ENCODE measurements around the gene DPPA3. TPM values are rescaled to one million over a fixed set of nuclear protein-coding genes. Genes with fewer than 3 reads are reported as not detected.
"Not testable (repeated sequence)": the region's sequence is repeated elsewhere in the genome, so short reads cannot be mapped to it uniquely, and the experiment has no call there.

DPPA3 gene
- total and polyA plus RNA-seq, 7 donors, result not detected

DNA sequence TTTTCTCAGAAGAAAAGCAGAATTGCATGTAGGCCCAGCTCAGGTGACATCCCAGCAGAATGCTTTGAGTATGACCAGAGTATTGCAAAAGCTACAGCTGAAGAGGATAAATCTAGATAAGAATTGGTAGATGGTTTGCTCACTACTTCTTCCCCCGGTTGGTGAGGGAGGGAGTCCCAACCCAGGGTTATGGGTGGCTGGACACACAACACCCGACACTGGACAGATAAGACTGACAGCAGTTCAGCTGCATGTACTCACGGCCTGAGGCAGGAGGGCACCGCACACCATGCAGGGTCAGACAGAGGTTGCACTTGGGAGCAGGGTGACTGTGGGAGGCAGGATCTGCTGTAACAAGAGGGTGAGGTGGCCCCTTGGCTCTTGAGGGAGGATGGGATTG, 37.6 kb downstream of the DPPA3 start:
- no peaks in the 10 kb centered on the region for H3K27me3 ChIP-seq
- WGBS, 2 donors, result 49 to 57% methylated on average over 4 of the region's 4 CpGs
- no peaks in the 10 kb centered on the region for H3K4me1 ChIP-seq
- H3K27ac ChIP-seq, result no peak overlapping the region
- no peaks in the 10 kb centered on the region for H3K36me3 ChIP-seq
- intact Hi-C loops (cut with DNase I), result no loop called here
- no peak overlapping the region for H3K4me3 ChIP-seq
- H3K9me3 ChIP-seq, result no peaks in the 10 kb centered on the region
- TF ChIP-seq EP300 (IDR thresholded peaks at IDR 0.05) (no peak), POLR2A (IDR thresholded peaks at IDR 0.05) (no peak), POLR2AphosphoS5 (IDR thresholded peaks at IDR 0.05) (no peak)
- TF ChIP-seq, protein P1, sequence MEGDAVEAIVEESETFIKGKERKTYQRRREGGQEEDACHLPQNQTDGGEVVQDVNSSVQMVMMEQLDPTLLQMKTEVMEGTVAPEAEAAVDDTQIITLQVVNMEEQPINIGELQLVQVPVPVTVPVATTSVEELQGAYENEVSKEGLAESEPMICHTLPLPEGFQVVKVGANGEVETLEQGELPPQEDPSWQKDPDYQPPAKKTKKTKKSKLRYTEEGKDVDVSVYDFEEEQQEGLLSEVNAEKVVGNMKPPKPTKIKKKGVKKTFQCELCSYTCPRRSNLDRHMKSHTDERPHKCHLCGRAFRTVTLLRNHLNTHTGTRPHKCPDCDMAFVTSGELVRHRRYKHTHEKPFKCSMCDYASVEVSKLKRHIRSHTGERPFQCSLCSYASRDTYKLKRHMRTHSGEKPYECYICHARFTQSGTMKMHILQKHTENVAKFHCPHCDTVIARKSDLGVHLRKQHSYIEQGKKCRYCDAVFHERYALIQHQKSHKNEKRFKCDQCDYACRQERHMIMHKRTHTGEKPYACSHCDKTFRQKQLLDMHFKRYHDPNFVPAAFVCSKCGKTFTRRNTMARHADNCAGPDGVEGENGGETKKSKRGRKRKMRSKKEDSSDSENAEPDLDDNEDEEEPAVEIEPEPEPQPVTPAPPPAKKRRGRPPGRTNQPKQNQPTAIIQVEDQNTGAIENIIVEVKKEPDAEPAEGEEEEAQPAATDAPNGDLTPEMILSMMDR (IDR thresholded peaks at IDR 0.05), result no peak
- DNase-seq, result no peak

DNA sequence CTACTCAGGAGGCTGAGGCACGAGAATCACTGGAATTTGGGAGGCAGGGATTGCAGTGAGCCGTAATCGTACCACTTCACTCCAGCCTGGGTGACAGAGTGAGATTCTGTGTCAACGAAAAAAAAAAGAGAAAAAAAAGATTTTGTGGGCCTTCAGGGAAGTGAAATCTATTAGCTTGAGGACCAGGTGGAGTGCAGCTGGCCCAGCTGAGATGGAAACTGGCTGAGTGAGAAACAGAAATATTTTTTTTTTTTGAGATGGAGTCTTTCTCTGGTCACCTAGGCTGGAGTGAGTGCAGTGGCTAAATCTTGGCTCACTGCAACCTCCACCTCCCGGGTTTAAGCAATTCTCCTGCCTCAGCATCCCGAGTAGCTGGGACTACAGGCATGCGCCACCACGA, 38.2 kb downstream of the DPPA3 start:
- Histone ChIP-seq H3K9me3 (no peaks in the 10 kb centered on the region), H3K27ac (no peak overlapping the region), H3K36me3 (no peaks in the 10 kb centered on the region), H3K4me3 (no peak overlapping the region), H3K4me1 (no peaks in the 10 kb centered on the region), H3K27me3 (no peaks in the 10 kb centered on the region)
- intact Hi-C loops (cut with DNase I), result no loop called here
- DNase-seq, result no peak
- TF ChIP-seq POLR2AphosphoS5 (IDR thresholded peaks at IDR 0.05) (no peak), EP300 (IDR thresholded peaks at IDR 0.05) (no peak), POLR2A (IDR thresholded peaks at IDR 0.05) (no peak)
- TF ChIP-seq, protein P1 (IDR thresholded peaks at IDR 0.05), result no peak
- 78 to 80% methylated on average over 8 of the region's 8 CpGs for WGBS, 2 donors

DNA sequence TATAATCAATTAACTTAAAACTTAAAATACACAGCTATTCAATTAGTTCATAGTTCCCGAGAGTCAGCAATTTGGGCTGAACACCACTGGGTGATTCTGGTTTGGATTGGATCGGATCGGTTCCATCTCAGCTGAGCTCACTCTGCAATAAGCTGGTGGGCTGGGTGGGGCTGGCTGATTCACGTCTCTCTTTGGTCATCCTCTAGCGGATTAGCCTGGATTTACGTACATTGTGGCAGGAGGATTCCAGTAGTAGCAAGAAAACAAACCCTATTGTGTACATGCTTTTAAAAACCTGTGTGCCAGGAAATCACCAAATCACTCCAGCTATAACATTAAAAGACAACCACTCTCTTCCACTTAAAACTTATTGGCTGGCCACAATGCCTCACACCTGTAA, 39.1 kb downstream of the DPPA3 start:
- no peaks in the 10 kb centered on the region for H3K36me3 ChIP-seq
- no peaks in the 10 kb centered on the region for H3K4me1 ChIP-seq
- no peaks in the 10 kb centered on the region for H3K27me3 ChIP-seq
- no peak for DNase-seq
- H3K27ac ChIP-seq, result no peak overlapping the region
- no peak overlapping the region for H3K4me3 ChIP-seq
- intact Hi-C loops (cut with DNase I), result no loop called here
- TF ChIP-seq POLR2A (IDR thresholded peaks at IDR 0.05), result no peak
- no peak for TF ChIP-seq EP300 (IDR thresholded peaks at IDR 0.05)
- TF ChIP-seq, protein P1 (IDR thresholded peaks at IDR 0.05), result no peak
- no peak for TF ChIP-seq POLR2AphosphoS5 (IDR thresholded peaks at IDR 0.05)
- no peaks in the 10 kb centered on the region for H3K9me3 ChIP-seq
- WGBS, 2 donors, result 74 to 86% methylated on average over 6 of the region's 6 CpGs

DNA sequence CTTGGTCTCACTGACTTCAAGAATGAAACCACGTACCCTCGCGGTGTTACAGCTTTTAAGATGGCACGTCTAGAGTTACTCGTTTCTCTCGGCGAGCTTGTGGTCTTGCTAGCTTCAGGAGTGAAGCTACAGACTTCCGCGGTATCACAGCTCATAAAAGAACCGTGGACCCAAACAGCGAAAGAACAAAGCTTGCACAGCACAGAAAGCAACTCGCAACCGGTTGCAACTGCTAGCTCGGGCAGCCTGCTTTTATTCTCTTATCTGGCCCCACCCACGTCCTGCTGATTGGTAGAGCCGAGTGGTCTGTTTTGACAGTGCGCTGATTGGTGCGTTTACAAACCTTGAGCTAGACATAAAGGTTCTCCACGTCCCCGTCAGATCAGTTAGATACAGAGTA, 40.2 kb downstream of the DPPA3 start:
- intact Hi-C loops (cut with DNase I), result no loop called here
- H3K4me1 ChIP-seq, result no peaks in the 10 kb centered on the region
- no peak for TF ChIP-seq POLR2A (IDR thresholded peaks at IDR 0.05)
- no peak for TF ChIP-seq POLR2AphosphoS5 (IDR thresholded peaks at IDR 0.05)
- no peak for TF ChIP-seq EP300 (IDR thresholded peaks at IDR 0.05)
- TF ChIP-seq, protein P1 (IDR thresholded peaks at IDR 0.05), result no peak
- 85 to 90% methylated on average over 20 of the region's 20 CpGs for WGBS, 2 donors
- no peak for DNase-seq
- no peaks in the 10 kb centered on the region for H3K9me3 ChIP-seq
- no peak overlapping the region for H3K27ac ChIP-seq
- no peak overlapping the region for H3K4me3 ChIP-seq
- H3K27me3 ChIP-seq, result no peaks in the 10 kb centered on the region
- H3K36me3 ChIP-seq, result no peaks in the 10 kb centered on the region

DNA sequence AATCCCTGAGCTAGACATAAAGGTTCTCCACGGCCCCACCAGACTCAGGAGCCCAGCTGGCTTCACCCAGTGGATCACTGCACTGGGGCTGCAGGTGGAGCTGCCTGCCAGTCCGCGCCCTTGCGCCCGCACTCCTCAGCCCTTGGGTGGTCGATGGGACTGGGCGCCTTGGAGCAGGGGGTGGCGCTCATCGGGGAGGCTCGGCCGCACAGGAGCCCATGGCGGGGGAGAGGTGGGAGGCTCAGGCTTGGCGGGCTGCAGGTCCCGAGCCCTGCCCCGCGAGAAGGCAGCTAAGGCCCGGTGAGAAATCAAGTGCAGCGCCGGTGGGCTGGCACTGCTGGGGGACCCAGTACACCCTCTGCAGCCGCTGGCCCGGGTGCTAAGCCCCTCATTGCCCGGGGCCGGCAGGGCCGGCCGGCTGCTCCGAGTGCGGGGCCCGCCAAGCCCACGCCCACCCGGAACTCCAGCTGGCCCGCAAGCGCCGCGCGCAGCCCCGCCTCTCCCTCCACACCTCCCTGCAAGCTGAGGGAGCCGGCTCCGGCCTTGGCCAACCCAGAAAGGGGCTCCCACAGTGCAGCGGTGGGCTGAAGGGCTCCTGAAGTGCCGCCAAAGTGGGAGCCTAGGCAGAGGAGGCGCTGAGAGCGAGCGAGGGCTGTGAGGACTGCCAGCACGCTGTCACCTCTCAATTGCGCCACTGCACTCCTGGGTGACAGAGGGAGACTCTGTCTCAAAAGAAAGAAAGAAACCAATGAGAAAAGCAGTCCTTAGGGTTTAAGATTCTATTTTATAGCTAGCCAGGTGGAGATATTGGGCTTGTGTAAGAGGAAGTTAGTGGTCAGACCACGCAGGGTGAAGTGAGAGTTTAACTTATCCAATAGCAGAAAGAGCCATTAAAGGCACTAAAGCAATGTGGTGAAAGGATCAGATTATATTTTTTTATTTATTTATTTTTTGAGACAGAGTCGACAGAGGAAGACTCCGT, 41.0 kb downstream of the DPPA3 start:
- H3K4me3 ChIP-seq; intact Hi-C loops (cut with DNase I): not testable (repeated sequence)
- 90 to 93% methylated on average over 39 to 43 of the region's 48 CpGs for WGBS, 2 donors

DNA sequence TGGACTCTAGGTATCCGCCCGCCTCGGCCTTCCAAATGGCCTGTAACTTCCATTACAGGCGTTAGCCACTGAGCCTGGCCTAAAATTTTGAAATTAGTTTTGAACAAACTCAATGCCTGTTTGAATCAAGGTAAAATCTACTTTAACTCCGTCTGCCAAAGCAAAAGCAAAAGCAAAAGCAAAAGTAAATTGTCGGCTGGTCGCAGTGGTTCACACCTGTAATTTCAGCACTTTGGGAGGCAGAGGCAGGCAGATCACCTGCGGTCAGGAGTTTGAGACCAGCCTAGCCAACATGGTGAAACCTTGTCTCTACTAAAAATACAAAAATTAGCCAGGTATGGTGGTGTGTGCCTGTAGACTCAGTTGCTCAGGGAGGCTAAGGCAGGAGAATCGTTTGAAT, 44.4 kb downstream of the DPPA3 start:
- H3K27me3 ChIP-seq; DNase-seq; H3K4me3 ChIP-seq; H3K9me3 ChIP-seq; intact Hi-C loops (cut with DNase I); H3K4me1 ChIP-seq; H3K27ac ChIP-seq; H3K36me3 ChIP-seq: not testable (repeated sequence)
- WGBS, 2 donors, result 67 to 77% methylated on average over 9 of the region's 9 CpGs

More for the DNA sequence above, 41.0 kb downstream of the DPPA3 start:
- not testable (repeated sequence) for DNase-seq, H3K27me3 ChIP-seq, H3K27ac ChIP-seq, H3K4me1 ChIP-seq, H3K9me3 ChIP-seq, H3K36me3 ChIP-seq

Measured in sigmoid colon (tissue), 7 donors.